ENCODE results near the gene MAP3K20.
"Not testable (repeated sequence)": the region's sequence is repeated elsewhere in the genome, so short reads cannot be mapped to it uniquely, and the experiment has no call there.

MAP3K20 gene

DNA sequence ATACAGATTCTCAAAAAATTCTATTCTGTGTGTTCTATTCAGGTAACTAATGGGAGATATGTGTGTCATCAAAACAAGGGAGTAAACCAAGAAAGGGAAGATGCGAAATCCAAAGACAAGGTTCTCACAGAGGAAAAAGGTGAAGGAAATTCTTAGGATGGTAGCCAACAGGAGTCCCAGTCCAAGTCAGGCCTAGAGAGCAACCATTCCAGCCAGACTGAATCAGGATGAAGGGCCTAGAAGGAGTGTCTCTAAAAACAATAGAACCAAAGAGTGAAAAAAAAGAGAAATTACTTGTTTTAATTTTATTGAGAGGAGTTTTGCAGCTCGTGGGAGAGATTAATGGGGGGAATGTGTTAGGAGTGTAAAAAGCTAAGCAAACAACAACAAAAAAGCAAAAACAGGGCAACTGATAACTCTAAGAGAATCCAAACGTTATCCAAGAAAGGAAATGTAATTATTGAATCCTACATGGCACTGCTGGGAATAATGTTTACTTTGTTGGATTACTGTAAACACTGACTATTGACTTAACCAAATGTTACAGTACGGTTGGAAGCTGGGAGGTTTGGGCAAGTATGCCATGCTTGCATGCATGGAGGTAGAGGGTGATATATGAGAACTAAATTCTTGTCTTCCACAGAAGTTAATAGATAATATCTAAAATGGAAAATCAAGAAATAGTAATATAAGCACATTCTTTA, 12.3 kb downstream of the MAP3K20 start:
- no peak for DNase-seq

DNA sequence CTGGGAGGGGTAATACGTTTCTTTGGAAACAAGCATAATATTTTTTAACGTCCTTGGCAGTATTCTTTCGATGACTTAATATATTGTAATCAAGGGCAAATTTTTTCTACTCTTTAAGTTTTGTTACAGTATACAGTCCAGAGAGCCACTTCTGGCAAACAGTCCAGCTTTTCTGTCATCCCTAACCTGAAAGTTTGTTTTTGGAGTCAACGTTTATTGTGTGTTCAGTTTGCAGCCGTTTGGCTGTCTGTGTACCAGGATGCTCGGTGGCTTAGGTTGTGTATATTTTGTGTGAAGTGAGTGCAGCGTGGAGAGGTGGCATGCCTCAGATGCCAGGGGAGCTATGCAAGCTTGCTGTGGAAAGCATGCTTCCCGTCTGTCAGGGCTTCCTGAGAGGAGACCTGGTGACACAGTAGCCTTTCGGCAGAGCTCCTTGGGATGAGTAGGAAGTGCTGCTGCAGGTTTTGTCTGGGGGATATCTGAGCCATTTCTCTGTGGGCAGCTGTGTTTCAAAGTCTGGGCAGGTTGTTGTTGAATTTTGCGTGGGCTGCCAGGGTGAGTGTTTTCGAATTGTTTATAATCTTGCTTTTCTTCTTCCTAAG, 14.7 kb downstream of the MAP3K20 start:
- no peak for DNase-seq

DNA sequence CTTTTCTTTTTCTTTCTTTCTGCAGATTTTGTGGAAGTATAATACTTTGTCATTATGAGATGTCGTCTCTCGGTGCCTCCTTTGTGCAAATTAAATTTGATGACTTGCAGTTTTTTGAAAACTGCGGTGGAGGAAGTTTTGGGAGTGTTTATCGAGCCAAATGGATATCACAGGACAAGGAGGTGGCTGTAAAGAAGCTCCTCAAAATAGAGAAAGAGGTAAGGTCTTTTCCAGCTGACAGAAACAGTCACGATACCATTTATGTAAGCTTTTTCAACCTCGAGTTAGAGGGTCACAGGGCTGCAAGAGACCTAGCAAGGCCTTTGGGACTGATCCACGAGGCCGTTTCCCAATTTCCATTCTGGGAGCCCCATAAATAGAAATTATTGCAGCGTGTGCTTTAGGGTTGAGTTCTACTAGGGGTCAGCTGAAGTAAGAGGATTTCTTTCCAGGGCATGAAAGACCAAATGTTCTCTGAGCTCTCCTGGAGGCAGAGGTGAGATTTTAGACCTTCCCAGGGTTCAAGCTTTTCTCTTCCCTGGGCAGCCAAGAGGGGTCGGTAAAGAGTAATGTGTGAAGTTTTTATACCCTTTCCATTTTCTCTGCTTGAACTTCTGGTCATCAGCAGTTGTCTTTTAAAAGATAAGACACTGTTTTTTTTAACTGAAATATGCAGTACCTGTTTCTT, 15.5 kb downstream of the MAP3K20 start:
- no peak for DNase-seq

GRCh38 chr2:173091910-173092309, 16.3 kb downstream of the MAP3K20 start:
- DNase-seq = no peak

DNA sequence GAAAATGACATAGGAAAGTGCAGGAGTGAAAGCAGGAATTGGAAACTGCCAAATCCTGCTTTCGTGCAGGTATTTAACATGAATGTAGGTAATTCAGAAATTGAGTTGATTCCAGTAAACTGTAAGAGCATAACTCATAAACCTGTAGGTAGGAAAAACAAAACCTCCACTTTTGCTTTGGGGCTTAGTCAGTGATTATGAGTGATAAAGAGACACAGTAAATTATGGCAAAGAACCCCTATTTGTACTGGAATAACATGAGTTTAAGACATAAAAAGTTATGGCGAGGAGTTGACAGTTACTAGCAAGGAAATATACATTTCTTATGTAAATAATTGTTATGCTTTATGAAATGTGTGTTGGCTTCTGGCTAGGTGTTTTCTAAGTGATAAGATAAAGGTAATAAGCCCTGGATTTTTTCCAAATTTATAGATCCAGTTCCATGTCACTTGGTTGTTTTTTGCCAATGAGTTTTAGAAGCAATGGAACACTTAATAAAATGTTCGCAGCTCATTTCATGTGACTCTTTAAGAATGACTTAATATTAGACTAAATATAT, 17.3 kb downstream of the MAP3K20 start:
- DNase-seq = no peak

DNA sequence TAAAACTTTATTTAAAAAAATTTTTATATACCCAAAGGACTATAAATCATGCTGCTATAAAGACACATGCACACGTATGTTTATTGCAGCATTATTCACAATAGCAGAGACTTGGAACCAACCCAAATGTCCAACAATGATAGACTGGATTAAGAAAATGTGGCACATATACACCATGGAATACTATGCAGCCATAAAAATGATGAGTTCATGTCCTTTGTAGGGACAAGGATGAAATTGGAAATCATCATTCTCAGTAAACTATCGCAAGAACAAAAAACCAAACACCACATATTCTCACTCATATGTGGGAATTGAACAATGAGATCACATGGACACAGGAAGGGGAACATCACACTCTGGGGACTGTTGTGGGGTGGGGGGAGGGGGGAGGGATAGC, 18.0 kb downstream of the MAP3K20 start:
- not testable (repeated sequence) for DNase-seq

- DNase-seq = no peak
Measured at GRCh38 chr2:173094731-173095130, 19.1 kb downstream of the MAP3K20 start.

GRCh38 chr2:173095356-173095755, 19.7 kb downstream of the MAP3K20 start:
- DNase-seq = no peak

DNA sequence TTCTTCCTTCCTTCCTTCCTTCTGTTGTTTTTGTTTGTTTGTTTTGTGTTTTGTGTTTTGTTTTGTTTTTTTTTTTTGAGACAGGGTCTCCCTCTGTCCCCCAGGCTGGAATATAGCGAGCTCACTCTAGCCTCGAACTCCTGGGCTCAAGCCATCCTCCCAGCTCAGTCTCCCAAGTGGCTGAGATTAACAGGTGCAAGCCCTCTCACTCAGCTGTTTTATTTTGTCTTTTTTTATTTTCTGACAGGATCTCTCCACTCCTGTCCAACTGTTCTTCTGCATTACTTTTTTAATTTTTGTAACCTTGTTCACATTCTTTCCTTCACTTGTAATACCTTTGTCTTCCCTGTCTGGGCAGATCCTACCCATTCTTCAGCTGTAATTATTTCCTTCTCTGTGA, 23.6 kb downstream of the MAP3K20 start:
- DNase-seq = no peak

DNA sequence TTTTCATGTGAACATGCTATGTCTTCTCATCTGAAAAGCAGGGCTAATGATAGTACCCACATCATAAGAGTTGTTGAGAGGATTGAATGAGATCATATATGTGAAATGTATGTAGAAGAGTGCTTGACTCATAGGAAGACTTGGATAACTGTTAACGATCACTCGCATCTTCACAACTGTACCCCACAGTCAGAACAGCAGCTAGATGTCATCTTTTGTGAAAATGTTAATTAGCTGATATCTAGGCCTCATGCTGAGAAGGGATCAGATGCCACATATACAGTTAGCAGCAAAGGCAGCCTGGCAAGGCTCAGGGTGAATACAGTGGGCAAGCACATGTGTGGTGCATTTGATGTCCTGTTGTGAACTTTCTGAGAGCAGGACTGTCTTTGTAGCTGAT, 24.2 kb downstream of the MAP3K20 start:
- DNase-seq = no peak

- no peak for DNase-seq
Measured at GRCh38 chr2:173101687-173102086, 26.0 kb downstream of the MAP3K20 start.

GRCh38 chr2:173104156-173104555, 28.5 kb downstream of the MAP3K20 start:
- no peak for DNase-seq

- no peak for DNase-seq
Measured at GRCh38 chr2:173106959-173107628, 31.4 kb downstream of the MAP3K20 start.

GRCh38 chr2:173107629-173108022, 32.0 kb downstream of the MAP3K20 start:
- DNase-seq = no peak

DNA sequence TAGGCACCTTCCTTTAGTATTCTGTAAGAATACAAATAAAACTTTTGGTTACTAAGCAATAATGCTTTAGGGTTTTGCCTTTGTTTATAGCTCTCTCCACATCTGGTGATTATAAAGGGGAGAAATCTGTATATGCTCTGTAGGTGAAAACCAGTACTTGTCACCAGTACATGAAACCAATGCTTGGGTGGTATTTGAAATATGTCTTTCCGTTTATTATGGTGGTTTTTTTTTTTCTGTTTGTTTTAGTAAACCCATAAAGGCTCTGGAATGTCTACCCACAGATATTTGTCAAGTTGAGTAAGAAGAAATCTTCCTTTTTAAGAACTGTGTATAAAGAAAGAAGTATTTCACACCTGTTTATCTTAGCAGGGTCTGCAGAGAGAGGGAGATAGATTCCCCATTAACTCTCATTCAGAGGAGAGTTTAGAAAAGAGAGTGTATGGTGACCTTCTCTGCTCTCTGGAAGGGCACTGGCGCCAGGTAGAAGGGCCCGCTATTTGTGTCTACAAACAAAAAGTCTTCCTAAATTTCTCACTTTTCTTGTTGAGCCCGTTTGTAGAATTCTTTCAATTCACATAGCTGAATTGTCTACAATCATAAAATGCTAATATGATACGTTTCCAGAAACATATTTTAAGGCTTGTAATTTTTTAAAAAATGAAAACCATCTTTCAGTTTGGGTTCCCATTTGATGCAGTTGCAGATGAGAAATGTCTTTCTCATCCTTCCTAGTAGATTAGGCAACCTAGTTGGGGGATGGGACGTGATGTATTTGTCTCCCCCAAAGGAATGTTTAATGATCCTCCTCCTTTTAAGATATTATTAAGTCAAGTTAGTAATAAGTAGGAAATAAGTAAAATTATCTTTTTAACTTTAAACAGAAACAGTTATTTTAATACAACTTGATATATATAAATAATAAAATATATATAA, 33.9 kb downstream of the MAP3K20 start:
- DNase-seq = no peak

DNA sequence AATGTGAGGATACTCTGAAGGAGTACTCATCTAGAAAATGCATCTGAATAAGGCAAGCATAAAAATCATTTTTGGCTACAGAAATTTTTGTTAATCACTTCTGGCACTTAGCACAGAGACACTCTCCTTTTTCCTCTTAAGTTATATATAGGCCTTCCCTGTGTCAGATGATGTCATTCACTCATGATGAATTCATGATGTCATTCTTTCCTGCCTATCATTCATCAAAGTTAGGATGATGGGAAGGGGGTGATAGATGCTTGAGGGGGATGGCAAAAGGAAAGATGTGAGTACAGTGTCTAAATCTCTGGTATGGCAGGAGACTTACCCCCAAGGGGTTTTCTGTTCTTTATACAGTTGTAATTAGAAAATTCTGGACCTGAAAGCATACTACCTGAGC, 42.0 kb downstream of the MAP3K20 start:
- no peak for DNase-seq

- DNase-seq = peak in 1 of 2 experiments; percentile 23
Measured at GRCh38 chr2:173118395-173118794, 42.7 kb downstream of the MAP3K20 start.

DNA sequence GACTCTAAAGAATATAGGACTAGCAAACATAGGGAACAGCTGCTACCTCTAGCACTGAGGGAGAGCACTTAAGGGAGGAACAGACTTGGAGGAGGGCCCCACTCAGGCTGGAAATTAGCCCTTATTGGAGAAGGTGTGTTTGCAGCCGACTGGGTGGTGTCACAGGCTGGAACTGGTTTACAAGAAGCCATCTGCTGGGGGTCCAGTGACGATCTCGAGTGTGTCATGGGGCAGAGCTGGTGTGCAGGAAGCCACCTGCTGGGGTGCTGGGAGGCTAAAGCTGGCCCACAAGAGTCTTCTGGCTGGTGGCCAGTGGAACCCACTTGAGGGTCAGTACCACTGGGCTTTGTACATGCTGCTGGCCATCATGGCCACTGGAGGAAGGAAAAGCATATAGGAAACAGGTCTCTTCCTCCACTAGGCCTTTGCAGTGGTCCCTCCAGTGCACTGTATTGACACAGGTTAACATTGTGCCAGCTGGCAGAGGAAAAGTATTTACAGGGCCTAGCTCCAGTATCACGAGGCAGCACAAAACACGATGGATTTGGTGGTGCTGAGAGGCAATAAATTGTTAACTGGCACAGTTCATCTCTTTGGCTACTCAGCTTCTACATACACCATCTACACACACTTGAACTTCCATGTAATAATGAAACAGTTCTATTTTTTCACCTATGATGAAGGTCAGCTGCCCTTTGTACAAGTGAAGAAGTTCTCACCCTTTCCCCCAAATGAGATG, 43.6 kb downstream of the MAP3K20 start:
- DNase-seq = peak; percentile 97 to 98

DNA sequence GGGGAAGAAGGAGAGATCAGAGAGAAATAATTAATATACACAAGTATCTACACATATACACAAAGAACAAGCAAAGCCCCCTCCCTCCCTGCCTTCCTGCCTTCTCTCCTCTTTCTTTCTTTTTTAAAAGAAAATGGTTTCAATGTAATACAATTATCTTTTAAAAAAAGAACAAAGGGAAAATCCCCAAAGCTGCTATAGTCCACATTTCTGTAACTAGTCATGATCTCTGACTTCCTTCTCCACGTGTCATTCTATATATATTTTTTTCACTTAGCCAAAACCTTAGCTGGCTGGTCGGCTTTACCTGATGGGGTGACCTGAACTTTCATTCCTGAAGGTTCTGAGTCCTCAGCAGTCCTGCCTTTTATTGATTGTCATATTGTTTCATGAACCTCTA, 44.3 kb downstream of the MAP3K20 start:
- no peak for DNase-seq

- DNase-seq = no peak
Measured at GRCh38 chr2:173122936-173123335, 47.3 kb downstream of the MAP3K20 start.

DNA sequence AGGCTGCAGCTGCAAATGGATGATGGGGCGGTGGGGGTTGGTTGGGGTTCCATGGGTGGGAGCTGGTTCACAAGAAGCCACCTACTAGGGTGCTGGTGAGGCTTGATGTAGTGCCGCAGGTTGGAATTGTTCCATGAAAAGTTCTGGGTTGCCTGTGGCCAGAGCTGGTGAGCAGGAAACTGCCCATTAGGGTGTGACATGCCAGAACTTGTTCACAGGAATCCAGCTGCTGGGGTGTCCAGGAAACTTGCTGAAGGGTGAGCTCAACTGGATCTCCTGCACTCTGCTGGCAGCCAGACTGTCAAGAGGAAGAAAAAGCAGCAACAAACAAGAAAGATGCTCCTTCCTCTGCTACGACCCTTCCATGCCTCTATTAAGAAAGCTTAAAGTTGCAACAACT, 48.8 kb downstream of the MAP3K20 start:
- DNase-seq = no peak

DNA sequence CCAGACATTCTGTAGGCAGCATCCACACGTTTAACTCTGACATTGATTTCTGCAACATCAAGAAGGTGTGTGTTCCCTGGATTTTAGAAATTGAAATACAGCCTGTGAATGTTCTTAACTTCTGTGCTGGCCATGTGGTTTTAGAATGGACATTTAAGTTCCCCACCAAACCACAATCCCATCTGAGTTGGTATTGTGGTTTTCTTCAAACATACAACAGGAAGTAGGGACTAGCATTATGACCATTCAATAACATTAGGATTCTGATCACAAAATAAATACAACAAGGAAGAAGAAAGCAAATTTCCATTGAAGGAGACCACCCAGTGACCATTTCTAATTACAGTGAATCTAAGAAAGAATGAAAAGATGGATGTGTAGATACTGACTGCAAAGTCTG, 51.2 kb downstream of the MAP3K20 start:
- no peak for DNase-seq
